BLaER1 treated with 17β-estradiol and CSF1 and Interleukin-3, amounts not matched to agents 10 nM and 100 nM (cell line): Measurements from ENCODE around the gene ADCY3.

Experiments
- H3K27ac ChIP-seq, 11 experiments: shearing (Covaris generic); formaldehyde crosslinking; 2 replicates each; pipeline ENCODE4 v1.8.1; 2022
- H3K27me3 ChIP-seq, 11 experiments: shearing (Covaris generic); formaldehyde crosslinking; 2 replicates each; pipeline ENCODE4 v1.8.1; 2022
- H3K36me3 ChIP-seq, 11 experiments: shearing (Covaris generic); formaldehyde crosslinking; 2 replicates each; pipeline ENCODE4 v1.8.1; 2022
- H3K4me1 ChIP-seq, 10 experiments: shearing (Covaris generic); formaldehyde crosslinking; 2 replicates each; pipeline ENCODE4 v1.8.1; 2022
- H3K4me2 ChIP-seq, 11 experiments: shearing (Covaris generic); formaldehyde crosslinking; 2 replicates each; pipeline ENCODE4 v1.8.1; 2022
- H3K4me3 ChIP-seq, 10 experiments: shearing (Covaris generic); formaldehyde crosslinking; 2 replicates each; pipeline ENCODE4 v1.8.1; 2022
- H3K9ac ChIP-seq, 11 experiments: shearing (Covaris generic); formaldehyde crosslinking; 2 replicates each; pipeline ENCODE4 v1.8.1; 2022
- H3K9me3 ChIP-seq, 11 experiments: shearing (Covaris generic); formaldehyde crosslinking; replicated peaks in 1 of 11; 2 replicates each; pipeline ENCODE4 v1.8.1; 2022
- H4K20me1 ChIP-seq, 11 experiments: shearing (Covaris generic); formaldehyde crosslinking; 2 replicates each; pipeline ENCODE4 v1.8.1; 2022
- Cebpa-rat ChIP-seq, 11 experiments: shearing (Covaris generic); IDR thresholded peaks; 2 replicates each; pipeline ENCODE4 v1.8.1; 2022

The ADCY3 gene

DNA sequence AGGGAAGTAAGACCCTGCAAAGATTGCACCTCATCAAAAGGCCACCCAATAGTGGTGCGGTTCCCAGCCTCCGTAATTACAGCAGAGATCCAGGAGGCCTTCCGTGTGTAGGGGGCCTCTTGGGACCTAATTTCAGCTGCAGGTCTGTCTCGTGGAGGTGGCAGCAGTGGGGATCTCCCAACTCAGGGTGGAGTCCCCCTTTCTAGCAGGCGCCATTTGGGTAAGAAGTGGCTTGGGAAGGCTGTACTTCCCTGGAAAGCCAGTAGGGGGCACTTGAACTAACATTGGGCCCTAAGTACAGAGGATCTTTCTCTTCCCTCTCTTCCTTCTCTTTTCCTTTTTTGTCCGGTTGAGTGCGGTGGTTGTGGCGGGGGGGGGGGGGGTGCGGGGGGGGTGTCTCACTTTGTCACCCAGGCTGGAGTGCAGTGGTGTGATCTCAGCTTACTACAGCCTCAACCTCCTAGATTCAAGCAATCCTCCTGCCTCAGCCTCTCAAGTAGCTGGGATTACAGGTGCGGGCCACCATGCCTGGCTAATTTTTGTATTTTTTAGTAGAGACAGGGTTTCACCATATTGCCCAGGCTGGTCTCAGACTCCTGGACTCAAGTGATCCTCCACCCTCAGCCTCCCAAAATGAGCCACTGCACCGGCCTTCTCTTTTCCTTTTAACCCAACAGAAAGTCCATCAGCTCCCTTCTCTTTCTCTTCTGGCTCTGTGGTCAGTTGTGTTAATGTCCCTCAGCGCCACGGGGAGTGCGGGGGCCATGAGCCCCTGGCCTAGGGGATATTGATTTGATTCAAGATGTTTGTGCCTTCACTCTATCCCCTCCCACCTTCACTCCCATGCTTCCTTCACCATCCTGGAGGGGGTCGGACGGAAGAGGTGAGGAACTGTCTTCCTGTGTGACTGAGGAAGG, 94.8 kb downstream of the ADCY3 start:
- H3K4me3 ChIP-seq, result no peak overlapping the region
- H3K9me3 ChIP-seq, result no peaks in the 10 kb centered on the region
- no peak for TF ChIP-seq Cebpa-rat (IDR thresholded peaks at IDR 0.05)
- H3K36me3 ChIP-seq, result peaks cover 36 to 67% (median 59%) of the 10 kb centered on the region in 11 experiments
- peaks cover 0 to 30% (median 7%) of the 10 kb centered on the region in 11 experiments; a peak in 12 of 22 replicates for H4K20me1 ChIP-seq
- H3K4me1 ChIP-seq, result peaks cover 0 to 29% (median 19%) of the 10 kb centered on the region in 10 experiments; a peak in 18 of 20 replicates
- H3K4me2 ChIP-seq, result 0 out of 22 replicates have a peak overlapping the region, but pooled peaks of 2 of the 11 experiments have one; percentile 26 to 38
- no peak overlapping the region; a peak in 1 of 22 replicates for H3K9ac ChIP-seq
- 0 out of 22 replicates have a peak overlapping the region, but pooled peaks of 2 of the 11 experiments have one; percentile 9 to 23 for H3K27ac ChIP-seq
- H3K27me3 ChIP-seq, result no peaks in the 10 kb centered on the region

GRCh38 chr2:24824071-24824588, 95.9 kb downstream of the ADCY3 start:
- Histone ChIP-seq H3K4me2 (no peak overlapping the region), H3K9ac (no peak overlapping the region), H3K36me3 (peaks cover 44 to 78% (median 69%) of the 10 kb centered on the region in 11 experiments)

DNA sequence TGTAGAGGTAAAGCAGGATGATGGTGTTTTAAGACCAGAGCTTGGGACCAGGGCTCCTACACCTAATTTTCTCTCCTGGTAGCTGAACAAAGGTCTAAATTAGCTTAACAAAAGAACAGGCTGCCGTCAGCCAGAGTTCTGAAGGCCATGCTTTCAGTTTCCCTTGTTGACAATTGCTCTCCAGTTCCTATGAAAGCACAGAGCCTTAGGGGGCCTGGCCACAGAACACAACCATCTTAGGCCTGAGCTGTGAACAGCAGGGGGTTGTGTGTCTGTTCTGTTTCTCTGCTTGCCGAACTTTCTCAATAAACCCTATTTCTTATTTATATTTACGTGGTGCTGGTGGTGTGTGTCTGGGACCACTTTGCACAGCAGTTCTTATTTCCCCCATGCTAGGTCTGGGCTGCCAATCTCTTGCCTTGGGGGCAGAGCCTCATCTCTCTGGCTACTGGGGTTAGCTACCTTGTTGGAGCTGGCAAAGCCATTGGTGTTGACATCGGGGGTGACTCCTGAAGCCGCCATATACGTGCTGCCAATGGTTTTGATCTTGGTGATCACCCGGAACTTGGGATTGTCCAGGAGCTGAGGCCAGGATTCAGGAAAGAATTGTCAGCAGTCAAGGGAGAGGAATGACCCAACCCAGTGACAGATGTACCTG, 97.9 kb downstream of the ADCY3 start:
- no peaks in the 10 kb centered on the region for H3K27me3 ChIP-seq
- no peak overlapping the region for H3K4me3 ChIP-seq
- peaks cover 19 to 37% (median 27%) of the 10 kb centered on the region in 10 experiments for H3K4me1 ChIP-seq
- TF ChIP-seq Cebpa-rat (IDR thresholded peaks at IDR 0.05), result no peak
- no peaks in the 10 kb centered on the region for H3K9me3 ChIP-seq
- H3K9ac ChIP-seq, result no peak overlapping the region
- H3K36me3 ChIP-seq, result peaks cover 47 to 94% (median 88%) of the 10 kb centered on the region in 11 experiments
- no peak overlapping the region for H3K27ac ChIP-seq
- H4K20me1 ChIP-seq, result peaks cover 0 to 16% (median 3%) of the 10 kb centered on the region in 11 experiments; a peak in 12 of 22 replicates
- H3K4me2 ChIP-seq, result no peak overlapping the region

More at GRCh38 chr2:24824071-24824588, 95.9 kb downstream of the ADCY3 start:
- no peak for TF ChIP-seq Cebpa-rat (IDR thresholded peaks at IDR 0.05)
- H3K27ac ChIP-seq, result no peak overlapping the region
- peaks cover 6 to 29% (median 19%) of the 10 kb centered on the region in 10 experiments for H3K4me1 ChIP-seq
- no peaks in the 10 kb centered on the region for H3K27me3 ChIP-seq
- H3K9me3 ChIP-seq, result no peaks in the 10 kb centered on the region
- H3K4me3 ChIP-seq, result no peak overlapping the region
- peaks cover 0 to 30% (median 7%) of the 10 kb centered on the region in 11 experiments; a peak in 12 of 22 replicates for H4K20me1 ChIP-seq

GRCh38 chr2:24821433-24821891, 98.6 kb downstream of the ADCY3 start:
- no peaks in the 10 kb centered on the region for H3K9me3 ChIP-seq
- H3K36me3 ChIP-seq, result peaks cover 54 to 98% (median 94%) of the 10 kb centered on the region in 11 experiments
- H3K4me2 ChIP-seq, result no peak overlapping the region
- no peaks in the 10 kb centered on the region for H3K27me3 ChIP-seq
- H3K27ac ChIP-seq, result no peak overlapping the region
- peaks cover 15 to 42% (median 27%) of the 10 kb centered on the region in 10 experiments for H3K4me1 ChIP-seq
- H3K4me3 ChIP-seq, result no peak overlapping the region
- peaks cover 0 to 12% (median 0%) of the 10 kb centered on the region in 11 experiments; a peak in 8 of 22 replicates for H4K20me1 ChIP-seq
- no peak for TF ChIP-seq Cebpa-rat (IDR thresholded peaks at IDR 0.05)
- H3K9ac ChIP-seq, result no peak overlapping the region

DNA sequence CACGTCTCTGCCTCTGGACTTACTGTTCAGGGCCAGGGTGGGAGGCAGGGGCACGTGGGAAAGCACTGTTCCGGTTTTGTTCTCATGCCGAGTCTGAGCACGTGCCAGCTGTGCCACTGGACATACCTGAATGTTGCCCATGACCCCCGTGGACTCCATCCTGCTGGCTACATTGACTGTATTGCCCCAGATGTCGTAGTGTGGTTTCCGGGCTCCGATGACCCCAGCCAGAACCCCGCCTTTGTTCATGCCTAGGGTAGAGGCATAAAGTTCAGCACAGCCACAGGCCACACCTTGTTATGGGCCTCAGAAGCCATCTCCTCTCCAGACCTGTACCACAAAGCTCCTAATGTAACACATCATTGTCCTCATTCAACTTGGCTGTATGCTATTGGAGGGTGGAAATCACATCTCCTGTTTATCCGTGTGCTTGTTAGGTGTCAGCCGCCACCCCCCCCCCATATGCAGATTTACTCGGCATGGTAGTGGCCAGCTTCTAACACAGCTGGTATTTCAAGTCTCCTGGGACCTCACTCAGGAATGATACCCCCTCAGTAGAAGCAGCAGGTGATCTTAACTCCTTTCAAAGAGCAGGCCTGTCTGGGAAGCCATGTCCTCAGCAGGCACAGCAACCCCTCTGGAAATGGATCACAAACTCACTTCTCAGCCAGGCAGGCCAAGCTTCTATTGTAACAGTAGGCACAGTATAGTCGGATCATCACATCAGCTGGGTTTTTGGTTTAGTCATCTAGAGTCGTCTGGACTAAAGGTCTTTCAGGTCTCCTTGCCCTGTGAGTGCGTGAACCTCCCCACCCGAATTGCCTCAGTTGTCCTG, 99.2 kb downstream of the ADCY3 start:
- peaks cover 8 to 38% (median 20%) of the 10 kb centered on the region in 10 experiments for H3K4me1 ChIP-seq
- peaks cover 60 to 100% (median 95%) of the 10 kb centered on the region in 11 experiments for H3K36me3 ChIP-seq
- H3K27ac ChIP-seq, result no peak overlapping the region

DNA sequence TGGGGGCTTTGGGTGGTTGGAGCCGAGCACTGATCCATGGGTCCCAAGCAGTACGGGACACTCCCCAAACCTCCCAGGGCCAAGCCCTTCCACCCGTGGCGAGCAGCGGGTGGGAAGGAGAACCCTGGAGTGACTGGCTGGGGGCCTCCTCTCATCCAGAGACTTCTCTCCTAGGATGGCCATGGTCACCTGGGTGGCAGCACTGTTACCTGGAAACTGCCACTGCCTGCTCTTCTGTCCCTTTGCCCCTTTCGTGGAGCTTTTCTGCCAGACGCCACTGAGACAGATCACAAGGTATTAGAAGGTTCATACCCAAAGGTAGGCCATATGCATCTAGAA, 99.9 kb downstream of the ADCY3 start:
- peaks cover 0 to 10% (median 0%) of the 10 kb centered on the region in 11 experiments; a peak in 5 of 22 replicates for H4K20me1 ChIP-seq
- no peaks in the 10 kb centered on the region for H3K9me3 ChIP-seq
- no peak overlapping the region for H3K9ac ChIP-seq
- no peak overlapping the region for H3K4me2 ChIP-seq
- H3K4me3 ChIP-seq, result no peak overlapping the region
- no peak for TF ChIP-seq Cebpa-rat (IDR thresholded peaks at IDR 0.05)
- peaks cover 67 to 100% (median 97%) of the 10 kb centered on the region in 11 experiments for H3K36me3 ChIP-seq
- H3K27ac ChIP-seq, result no peak overlapping the region
- H3K4me1 ChIP-seq, result peaks cover 6 to 36% (median 18%) of the 10 kb centered on the region in 10 experiments; a peak in 18 of 20 replicates
- no peaks in the 10 kb centered on the region for H3K27me3 ChIP-seq

More for the DNA sequence above, 99.2 kb downstream of the ADCY3 start:
- peaks cover 0 to 11% (median 0%) of the 10 kb centered on the region in 11 experiments; a peak in 7 of 22 replicates for H4K20me1 ChIP-seq
- no peak overlapping the region for H3K9ac ChIP-seq
- no peaks in the 10 kb centered on the region for H3K27me3 ChIP-seq
- H3K9me3 ChIP-seq, result no peaks in the 10 kb centered on the region
- no peak overlapping the region for H3K4me2 ChIP-seq
- H3K4me3 ChIP-seq, result no peak overlapping the region
- no peak for TF ChIP-seq Cebpa-rat (IDR thresholded peaks at IDR 0.05)

GRCh38 chr2:24819442-24820174, 100.4 kb downstream of the ADCY3 start:
- no peak for TF ChIP-seq Cebpa-rat (IDR thresholded peaks at IDR 0.05)
- H4K20me1 ChIP-seq, result peaks cover 0 to 10% (median 0%) of the 10 kb centered on the region in 11 experiments; a peak in 5 of 22 replicates
- no peaks in the 10 kb centered on the region for H3K27me3 ChIP-seq
- H3K4me3 ChIP-seq, result no peak overlapping the region
- H3K36me3 ChIP-seq, result peaks cover 72 to 100% (median 98%) of the 10 kb centered on the region in 11 experiments
- H3K4me1 ChIP-seq, result peaks cover 6 to 36% (median 18%) of the 10 kb centered on the region in 10 experiments; a peak in 18 of 20 replicates
- no peak overlapping the region for H3K9ac ChIP-seq
- no peaks in the 10 kb centered on the region for H3K9me3 ChIP-seq
- peak overlapping the region in 7 of 11 experiments; percentile 7 to 61 (median 41); a peak in 7 of 22 replicates for H3K27ac ChIP-seq
- H3K4me2 ChIP-seq, result peak overlapping the region in 4 of 11 experiments; percentile 54 to 68 (median 60); a peak in 8 of 22 replicates
